Gastrocnemius medialis (tissue), 4 donors: Measurements from ENCODE around the gene FDPS.

Experiments
- POLR2A ChIP-seq, 2 donors: fragments of 450-650 bp; IDR thresholded peaks; one replicate each; pipeline ENCODE4 v1.6.1; 2017; ENCODE audit warnings: antibody characterized with exemption in 2 of 2, mild to moderate bottlenecking in 2 of 2, moderate library complexity in 2 of 2
- TF ChIP-seq, protein P1 (sequence below), 5 experiments: fragments of 450-650 bp in 3 of 5; fragments of 200-600 bp in 2 of 5; sonication (generic) in 2 of 5; IDR thresholded peaks in 4 of 5; conservative IDR thresholded peaks in 1 of 5; 1 replicate in 4 of 5; 2 replicates in 1 of 5; pipeline ENCODE4 v1.5.1; 2016 to 2019; ENCODE audit warnings: antibody characterized with exemption in 5 of 5, mild to moderate bottlenecking in 3 of 5, moderate library complexity in 3 of 5

DNA sequence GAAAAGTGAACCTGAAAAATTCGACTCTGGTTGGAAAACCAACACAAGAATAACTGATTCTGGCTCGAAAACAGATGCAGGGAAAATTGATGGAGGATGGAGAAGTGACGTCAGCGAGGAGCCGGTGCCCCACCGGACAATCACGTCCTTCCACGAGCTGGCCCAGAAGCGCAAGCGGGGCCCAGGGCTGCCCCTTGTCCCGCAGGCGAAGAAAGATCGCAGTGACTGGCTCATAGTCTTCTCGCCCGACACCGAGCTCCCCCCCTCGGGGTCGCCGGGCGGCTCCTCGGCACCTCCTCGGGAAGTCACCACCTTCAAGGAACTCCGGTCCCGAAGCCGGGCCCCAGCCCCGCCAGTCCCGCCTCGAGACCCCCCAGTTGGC, 13.9 kb downstream of the FDPS start:
- TF ChIP-seq, protein P1, sequence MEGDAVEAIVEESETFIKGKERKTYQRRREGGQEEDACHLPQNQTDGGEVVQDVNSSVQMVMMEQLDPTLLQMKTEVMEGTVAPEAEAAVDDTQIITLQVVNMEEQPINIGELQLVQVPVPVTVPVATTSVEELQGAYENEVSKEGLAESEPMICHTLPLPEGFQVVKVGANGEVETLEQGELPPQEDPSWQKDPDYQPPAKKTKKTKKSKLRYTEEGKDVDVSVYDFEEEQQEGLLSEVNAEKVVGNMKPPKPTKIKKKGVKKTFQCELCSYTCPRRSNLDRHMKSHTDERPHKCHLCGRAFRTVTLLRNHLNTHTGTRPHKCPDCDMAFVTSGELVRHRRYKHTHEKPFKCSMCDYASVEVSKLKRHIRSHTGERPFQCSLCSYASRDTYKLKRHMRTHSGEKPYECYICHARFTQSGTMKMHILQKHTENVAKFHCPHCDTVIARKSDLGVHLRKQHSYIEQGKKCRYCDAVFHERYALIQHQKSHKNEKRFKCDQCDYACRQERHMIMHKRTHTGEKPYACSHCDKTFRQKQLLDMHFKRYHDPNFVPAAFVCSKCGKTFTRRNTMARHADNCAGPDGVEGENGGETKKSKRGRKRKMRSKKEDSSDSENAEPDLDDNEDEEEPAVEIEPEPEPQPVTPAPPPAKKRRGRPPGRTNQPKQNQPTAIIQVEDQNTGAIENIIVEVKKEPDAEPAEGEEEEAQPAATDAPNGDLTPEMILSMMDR (IDR thresholded peaks at IDR 0.05 in 4 of 5, conservative IDR thresholded peaks at IDR 0.05 in 1 of 5), result no peak
- no peak for TF ChIP-seq POLR2A (IDR thresholded peaks at IDR 0.05)
